GM10266 (cell line): ENCODE data around the gene SLC43A1.
A peak's percentile ranks its signal among the peaks of the same experiment; 100 is the strongest.

Source experiments
- DNase-seq: peaks from one replicate; pipeline ENCODE4 v3.0.0; 2012; ENCODE audit errors: extremely low spot score
- CTCF ChIP-seq: IDR thresholded peaks from 2 replicates; pipeline ENCODE4 v1.5.1; 2012; ENCODE audit warnings: mild to moderate bottlenecking, low read depth; ENCODE audit not compliant: control insufficient read depth, insufficient read depth; ENCODE audit errors: missing control alignments

The SLC43A1 gene

GRCh38 chr11:57482782-57483561 is 32.5 kb downstream of the SLC43A1 start:
- TF ChIP-seq CTCF: peak; percentile 84
- DNase-seq: peak; percentile 87

- DNase-seq: no peak
- TF ChIP-seq CTCF: no peak
Observed at GRCh38 chr11:57481915-57482781, 33.4 kb downstream of the SLC43A1 start.

DNA sequence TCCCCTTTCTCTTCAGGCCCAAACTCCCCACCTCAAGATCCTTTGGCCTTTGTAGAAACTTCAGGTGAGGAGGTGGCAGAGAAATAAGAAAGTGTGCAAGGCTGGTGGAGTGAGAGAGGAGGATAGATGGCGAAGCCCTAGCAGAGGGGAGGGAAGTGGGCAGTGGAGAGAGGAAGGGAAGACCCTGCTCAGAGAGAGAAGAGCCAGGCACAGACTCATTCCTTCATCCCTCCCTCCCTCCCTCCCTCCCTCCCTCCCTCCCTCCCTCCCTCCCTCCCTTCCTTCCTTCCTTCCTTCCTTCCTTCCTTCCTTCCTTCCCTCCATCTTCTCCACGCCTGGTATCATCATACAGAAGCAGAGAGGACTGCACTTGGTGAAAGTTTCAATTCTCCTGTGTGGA is 34.2 kb downstream of the SLC43A1 start:
- TF ChIP-seq CTCF: no peak

DNA sequence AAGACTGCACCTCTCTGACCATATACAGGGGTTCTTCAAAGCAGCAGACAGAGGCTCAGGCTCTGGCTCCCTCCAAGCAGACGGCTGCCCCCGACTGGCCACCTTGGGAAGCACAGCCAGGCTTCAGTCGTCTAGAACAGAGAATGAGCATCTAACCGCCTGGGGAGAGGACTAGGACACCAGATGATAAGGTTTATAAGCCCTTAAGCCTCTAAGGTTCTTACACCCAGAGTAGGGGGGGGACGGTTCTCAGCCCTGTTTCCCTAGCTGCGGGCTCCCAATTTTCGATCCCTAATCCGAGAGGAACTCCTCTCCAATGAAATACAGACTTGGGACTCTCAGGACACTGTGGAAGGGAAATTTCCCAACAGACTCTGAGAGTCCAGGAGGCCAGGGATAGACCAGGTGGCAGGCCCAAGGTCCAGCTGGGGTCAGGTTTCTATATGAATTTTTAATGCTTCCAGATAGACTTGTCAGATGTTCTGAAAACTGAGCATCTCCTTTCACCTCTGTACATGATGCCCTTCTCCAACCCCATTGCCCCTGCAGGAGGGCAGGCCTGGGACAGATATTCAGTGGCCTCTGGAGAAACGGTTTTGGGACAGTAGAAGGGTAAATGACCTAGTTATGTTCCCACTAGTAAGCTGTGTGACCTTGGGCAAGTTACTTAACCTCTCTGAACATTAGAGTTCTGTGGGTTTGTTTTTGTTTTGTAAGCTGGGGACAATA is 34.9 kb downstream of the SLC43A1 start:
- peak; percentile 88 for DNase-seq
- peak; percentile 79 for TF ChIP-seq CTCF

More for the DNA sequence above, 34.2 kb downstream of the SLC43A1 start:
- no peak for DNase-seq

- no peak for TF ChIP-seq CTCF
- DNase-seq: peak; percentile 45
Observed at GRCh38 chr11:57479911-57480310, 35.6 kb downstream of the SLC43A1 start.

- TF ChIP-seq CTCF: no peak
- no peak for DNase-seq
Observed at GRCh38 chr11:57479021-57479663, 36.4 kb downstream of the SLC43A1 start.
